NCI-H345 treated with DMSO at 0.1 percent for 48 hours (cell line): Measurements from ENCODE around the gene GATA3.

Experiments used
- DNase-seq: peaks from one replicate; lab custom pipeline; 2025; ENCODE audit not compliant: unreplicated experiment; lab: John Stamatoyannopoulos, UW

GATA3 gene

GRCh38 chr10:8037941-8038894, 16.3 kb upstream of the GATA3 start:
- DNase-seq = no peak

- no peak for DNase-seq
Observed at GRCh38 chr10:8039321-8039881, 15.1 kb upstream of the GATA3 start.

- DNase-seq = no peak
Observed at GRCh38 chr10:8040651-8041050, 13.8 kb upstream of the GATA3 start.

- DNase-seq = no peak
Observed at GRCh38 chr10:8041284-8041991, 13.1 kb upstream of the GATA3 start.

GRCh38 chr10:8041992-8042720, 12.3 kb upstream of the GATA3 start:
- DNase-seq = no peak

DNA sequence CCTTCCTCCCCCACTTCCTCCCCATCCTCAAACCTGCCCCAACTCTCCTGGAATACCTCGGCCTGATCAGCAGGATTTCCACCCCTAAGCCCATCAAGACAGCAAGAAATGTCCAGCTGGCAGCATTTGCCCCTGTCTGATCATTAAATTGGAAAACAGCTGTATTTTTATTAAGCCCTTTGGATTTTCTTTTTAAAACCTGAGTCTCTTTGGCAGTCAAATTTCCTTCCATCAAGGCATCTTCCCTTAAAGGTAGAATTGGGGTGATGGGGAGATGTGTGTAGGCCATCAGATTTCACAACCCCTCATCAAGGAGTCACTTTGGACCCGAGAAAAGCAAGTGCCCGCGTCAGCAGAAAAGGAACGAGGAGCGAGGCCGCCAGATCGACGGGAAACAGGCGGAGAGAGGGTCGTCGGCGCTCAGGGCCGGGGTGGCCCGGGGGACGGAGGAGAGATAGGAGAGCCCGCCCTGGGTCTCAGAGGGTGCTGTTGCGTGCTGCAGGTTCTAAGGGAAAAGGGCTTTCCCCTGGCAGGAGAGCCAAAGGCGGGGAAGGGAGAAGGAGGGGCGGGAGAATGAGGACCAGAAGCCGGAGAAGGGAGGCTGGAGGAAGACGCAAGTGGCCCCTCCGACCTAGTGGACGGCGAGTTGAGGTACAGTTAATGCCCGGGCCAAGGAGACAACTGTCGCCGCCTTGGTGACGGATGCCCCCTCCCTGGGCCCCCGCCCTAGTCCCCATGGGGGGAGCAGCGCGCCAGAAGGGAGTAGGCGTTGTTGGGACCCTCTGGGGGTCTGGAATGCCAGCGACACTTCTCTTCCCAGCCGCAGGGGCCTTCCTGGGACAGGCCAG, 11.5 kb upstream of the GATA3 start:
- no peak for DNase-seq

DNA sequence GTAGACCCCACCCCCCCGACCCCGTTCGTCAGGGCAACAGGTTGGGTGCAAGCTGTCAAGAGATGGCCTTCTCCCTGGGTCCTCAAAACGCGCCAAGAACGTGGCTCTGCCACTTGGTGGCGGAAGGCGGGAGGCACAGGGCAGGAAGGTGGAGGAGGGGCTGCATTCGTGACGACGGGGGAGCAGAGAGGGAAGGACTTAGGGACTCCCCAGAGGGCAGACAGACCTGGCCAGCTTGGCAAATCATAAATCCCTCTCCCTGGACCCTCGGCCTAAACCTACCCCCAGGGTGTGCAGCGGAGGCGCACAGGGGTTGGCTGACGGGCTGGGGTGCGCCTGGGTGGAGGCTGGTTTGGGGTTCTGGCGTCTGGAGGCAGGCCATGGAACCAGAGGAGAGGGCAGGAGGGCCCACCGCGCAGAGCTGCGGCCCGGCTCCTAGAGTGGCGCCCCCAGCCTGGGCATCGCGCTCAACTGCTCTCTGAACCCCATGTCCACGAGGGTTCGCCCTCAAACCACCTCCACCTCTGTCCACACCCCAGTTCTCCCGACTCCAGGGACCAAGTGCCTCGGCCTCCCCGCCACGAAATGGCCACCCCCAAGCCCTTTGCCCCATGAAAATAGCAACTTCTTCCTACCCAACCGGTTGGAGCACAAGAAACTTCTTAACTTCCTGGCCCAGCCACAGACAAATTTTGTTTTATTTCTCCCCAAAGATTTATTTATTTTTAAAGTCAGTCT, 10.8 kb upstream of the GATA3 start:
- DNase-seq = no peak

- DNase-seq = no peak
Observed at GRCh38 chr10:8044331-8044907, 10.1 kb upstream of the GATA3 start.

DNA sequence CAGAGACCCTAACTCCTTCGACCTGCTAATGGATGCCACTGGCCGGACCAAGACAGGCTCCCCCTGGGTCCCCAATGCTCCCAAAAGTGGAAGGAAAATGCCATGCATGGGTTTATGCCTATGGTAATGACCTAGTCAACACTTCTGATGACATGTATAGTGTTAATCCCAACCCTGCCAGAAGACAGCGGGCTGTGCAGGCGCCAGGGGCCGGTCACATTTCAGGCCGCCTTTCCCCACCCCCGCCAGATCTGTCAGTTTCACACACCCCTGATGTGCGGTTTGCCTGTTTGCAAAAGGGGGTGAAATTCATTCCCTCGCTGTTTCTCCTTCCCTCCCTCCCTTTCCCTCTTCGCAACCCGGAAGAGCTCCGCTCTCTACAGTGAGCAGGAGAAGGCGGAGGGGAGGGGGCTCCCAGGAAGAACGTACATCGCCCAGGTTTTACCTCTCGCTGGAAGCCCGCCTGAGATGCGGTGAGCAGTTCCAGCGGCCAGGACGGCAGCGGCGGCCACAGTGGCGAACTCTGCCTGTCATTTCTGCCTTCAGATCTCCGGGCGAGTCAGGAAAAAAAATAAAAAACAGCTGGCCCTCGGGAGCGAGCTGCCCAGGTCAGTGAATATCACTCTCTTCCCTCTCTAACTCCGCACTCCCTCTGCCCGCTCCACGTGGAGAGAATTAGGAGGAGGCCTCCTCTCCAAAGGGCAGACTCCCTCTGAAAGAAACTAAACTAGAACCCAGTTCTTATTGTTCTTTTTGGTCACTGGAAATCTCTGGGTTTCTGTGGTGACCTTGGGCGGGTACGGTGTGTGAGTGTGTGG, 9.4 kb upstream of the GATA3 start:
- no peak for DNase-seq

DNA sequence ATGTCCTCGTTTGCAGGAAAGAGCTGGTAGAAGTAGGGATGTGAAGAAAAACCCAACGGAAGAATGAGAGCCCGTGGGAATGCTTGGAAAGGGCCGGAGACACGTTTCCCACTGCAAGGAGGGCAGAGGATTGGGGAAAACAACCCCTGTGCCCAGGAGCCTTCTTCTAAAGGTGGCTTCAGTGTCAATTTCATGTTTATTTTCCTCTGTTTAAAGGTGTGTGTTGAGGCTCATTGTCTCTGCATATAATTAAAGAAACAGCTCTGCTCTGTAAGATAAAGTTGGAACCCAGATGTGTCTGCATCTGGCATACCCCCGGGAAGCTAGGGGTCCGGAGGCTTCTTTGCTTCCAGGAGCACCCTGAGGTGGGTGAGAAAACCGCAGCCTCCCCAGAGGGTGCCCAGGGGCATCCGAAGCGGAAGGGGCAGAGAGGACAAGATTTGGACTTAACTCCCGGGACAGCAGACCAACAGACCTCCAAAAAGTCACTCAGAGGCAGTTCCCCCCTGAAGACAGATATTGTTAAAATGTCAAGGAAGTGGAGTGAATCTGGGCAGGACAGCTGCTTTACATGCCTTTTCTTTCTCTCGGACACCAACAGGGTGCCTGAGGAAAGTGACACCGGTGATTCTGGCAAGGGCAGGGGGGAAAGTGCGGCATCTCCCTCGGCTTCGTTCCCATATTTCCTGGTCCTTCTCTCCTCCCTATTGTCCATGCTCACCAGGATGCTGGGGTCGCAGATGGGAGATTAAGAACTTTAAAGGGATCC, 8.6 kb upstream of the GATA3 start:
- no peak for DNase-seq

- DNase-seq = no peak
Observed at GRCh38 chr10:8047452-8048280, 6.8 kb upstream of the GATA3 start.

DNA sequence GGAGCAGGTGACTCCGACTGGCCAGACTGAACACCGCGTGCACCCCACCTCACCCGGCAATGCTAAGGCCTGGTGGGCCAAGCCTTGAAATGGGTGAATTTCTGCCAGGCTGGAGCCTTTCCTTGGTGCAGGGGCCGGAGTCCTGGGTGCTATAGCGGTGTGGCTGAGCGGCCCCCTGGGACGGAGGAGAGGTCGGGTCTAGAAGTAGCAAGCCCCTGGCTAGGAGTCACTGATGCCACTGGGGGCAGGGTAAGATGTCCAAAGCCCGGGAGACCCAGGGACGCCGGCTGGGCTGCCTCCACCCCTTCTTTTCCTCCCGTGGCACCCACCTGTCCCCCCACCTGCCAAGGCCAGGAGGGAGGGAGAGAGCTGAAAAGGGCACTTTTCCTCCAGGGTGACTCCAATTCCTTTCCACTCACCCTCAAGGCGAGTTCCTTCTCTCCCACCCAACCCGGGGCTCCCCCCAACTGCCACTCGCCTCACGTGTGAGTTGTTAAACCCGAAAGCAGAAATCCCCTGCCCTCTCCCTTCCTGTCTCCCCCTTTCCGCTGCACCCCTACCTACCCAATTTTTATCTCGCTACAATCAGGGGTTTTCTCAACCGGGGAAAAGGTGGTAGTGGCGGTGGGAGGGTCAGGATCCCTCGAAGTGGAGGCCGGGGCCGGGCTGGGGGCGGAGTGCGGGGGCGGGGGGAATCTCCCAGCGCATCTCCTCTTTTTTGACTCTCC, 6.0 kb upstream of the GATA3 start:
- DNase-seq = no peak

- no peak for DNase-seq
Observed at GRCh38 chr10:8049045-8049864, 5.2 kb upstream of the GATA3 start.

- DNase-seq = no peak
Observed at GRCh38 chr10:8049865-8050555, 4.5 kb upstream of the GATA3 start.
